ENCODE data around the gene CREB3. TPM values are rescaled to one million over a fixed set of nuclear protein-coding genes. Genes with fewer than 3 reads are reported as not detected.
A peak's percentile ranks its signal among the peaks of the same experiment; 100 is the strongest.

Gene CREB3
- total RNA-seq, 1 donor from 2014 or later = 16.9 TPM

GRCh38 chr9:35746583-35746982 is 14.1 kb downstream of the CREB3 start:
- POLR2A ChIA-PET = interaction anchor here (1.1 to 6.2 kb wide), 3 partner anchors 10 to 29 kb away, joined by 3 to 67 read pairs (median 28); partner anchors contain the start of genes CREB3 and TLN1
- Mint-ChIP-seq H3K27ac (no peak overlapping the region), H3K4me1 (peaks cover 48% of the 10 kb centered on the region), H3K9me3 (no peaks in the 10 kb centered on the region), H3K36me3 (ENCODE audit: low read depth) (peaks cover 58% of the 10 kb centered on the region), H3K27me3 (no peaks in the 10 kb centered on the region), H3K4me3 (peak overlapping the region; percentile 90)
- intact Hi-C loops (cut with micrococcal nuclease) = loop anchor here (5.0 kb wide), 1 partner anchor 99 kb away; no protein-coding TSS in a partner anchor
- TF ChIP-seq CTCF (IDR thresholded peaks at IDR 0.05) = no peak
- no peak for DNase-seq
- CTCF ChIA-PET = interaction anchor here (1.5 to 6.0 kb wide), 3 partner anchors 10 to 135 kb away, joined by 3 to 51 read pairs (median 10); no protein-coding TSS in a partner anchor
- no peak for ATAC-seq (ENCODE audit: low read depth)

- ChIA-PET CTCF (interaction anchor here (0.7 to 6.0 kb wide), 10 partner anchors 8 to 145 kb away, joined by 3 to 51 read pairs (median 7); no protein-coding TSS in a partner anchor), POLR2A (interaction anchor here (0.6 to 6.2 kb wide), 15 partner anchors 8 to 132 kb away, joined by 3 to 67 read pairs (median 4); partner anchors contain the start of genes CCDC107, CREB3, HINT2 and RMRP)
- no peak for TF ChIP-seq CTCF (IDR thresholded peaks at IDR 0.05)
- no peak for DNase-seq
- no peak for ATAC-seq (ENCODE audit: low read depth)
- Mint-ChIP-seq H3K36me3 (ENCODE audit: low read depth) (peaks cover 57% of the 10 kb centered on the region), H3K27me3 (no peaks in the 10 kb centered on the region), H3K9me3 (no peaks in the 10 kb centered on the region), H3K4me1 (peaks cover 47% of the 10 kb centered on the region), H3K27ac (peak overlapping the region; percentile 79), H3K4me3 (peak overlapping the region; percentile 90)
- intact Hi-C loops (cut with micrococcal nuclease) = loop anchor here (5.0 kb wide), 1 partner anchor 101 kb away; no protein-coding TSS in a partner anchor
Observed at GRCh38 chr9:35748242-35748857, 15.9 kb downstream of the CREB3 start.

GRCh38 chr9:35748858-35749514 is 16.5 kb downstream of the CREB3 start, which contains the start of the genes GBA2 and RGP1:
TSS of gene GBA2 (minus strand) at chr9:35749228. CDS start at chr9:35748704, 524 bp downstream.
TSS of gene RGP1 (plus strand) at chr9:35749287. CDS start at chr9:35749756, 469 bp downstream.
- intact Hi-C loops (cut with micrococcal nuclease) = loop anchor here (1.0 to 5.0 kb wide), 6 partner anchors 8 to 145 kb away; partner anchors contain the start of genes CREB3, HINT2 and TLN1
- DNase-seq = peak; percentile 84
- TF ChIP-seq CTCF (IDR thresholded peaks at IDR 0.05) = no peak
- ChIA-PET POLR2A (interaction anchor here (0.6 to 6.2 kb wide), 22 partner anchors 8 to 145 kb away, joined by 3 to 67 read pairs (median 4); partner anchors contain the start of genes CCDC107, CREB3, HINT2 and RMRP), CTCF (interaction anchor here (0.7 to 6.0 kb wide), 14 partner anchors 7 to 145 kb away, joined by 3 to 51 read pairs (median 5); partner anchors contain the start of gene CCDC107)
- peak; percentile 84 for ATAC-seq (ENCODE audit: low read depth)
- peaks cover 57% of the 10 kb centered on the region for H3K36me3 Mint-ChIP-seq (ENCODE audit: low read depth)
- peak within 1 kb of the TSS; percentile 93 for H3K4me3 Mint-ChIP-seq
- H3K9me3 Mint-ChIP-seq = no peaks in the 10 kb centered on the region
- H3K27ac Mint-ChIP-seq = peak within 1 kb of the TSS; percentile 88
- peaks cover 44% of the 10 kb centered on the region for H3K4me1 Mint-ChIP-seq
- H3K27me3 Mint-ChIP-seq = no peaks in the 10 kb centered on the region

GRCh38 chr9:35749515-35750255 is 17.2 kb downstream of the CREB3 start:
- ATAC-seq (ENCODE audit: low read depth) = peak; percentile 47
- H3K36me3 Mint-ChIP-seq (ENCODE audit: low read depth) = peaks cover 54% of the 10 kb centered on the region
- POLR2A ChIA-PET = interaction anchor here (0.5 to 6.2 kb wide), 23 partner anchors 10 to 646 kb away, joined by 3 to 67 read pairs (median 4); partner anchors contain the start of genes CCDC107, CREB3, HINT2 and RMRP
- intact Hi-C loops (cut with micrococcal nuclease) = loop anchor here (1.0 to 5.0 kb wide), 6 partner anchors 8 to 145 kb away; partner anchors contain the start of genes CREB3, HINT2 and TLN1
- H3K27me3 Mint-ChIP-seq = no peaks in the 10 kb centered on the region
- peaks cover 44% of the 10 kb centered on the region for H3K4me1 Mint-ChIP-seq
- peak overlapping the region; percentile 88 for H3K27ac Mint-ChIP-seq
- TF ChIP-seq CTCF (IDR thresholded peaks at IDR 0.05) = no peak
- H3K4me3 Mint-ChIP-seq = peak overlapping the region; percentile 93
- CTCF ChIA-PET = interaction anchor here (0.7 to 6.0 kb wide), 10 partner anchors 11 to 146 kb away, joined by 3 to 51 read pairs (median 5); partner anchors contain the start of gene CCDC107
- H3K9me3 Mint-ChIP-seq = no peaks in the 10 kb centered on the region
- DNase-seq = no peak

Data from activated B cell treated with CpG ODN at 0.5 μM for 24 hours (primary cell).